Tibial artery (tissue), 4 donors: ENCODE data around the gene FOXO3.

Source experiments
- DNase-seq, 2 donors: peaks; one replicate each; pipeline ENCODE4 v3.0.0-alpha.2; 2019
- H3K27ac ChIP-seq, 2 donors: fragments of 200-600 bp; sonication (generic) in 1 of 2; 1 replicate in 1 of 2; 2 replicates in 1 of 2; pipeline ENCODE4 v1.5.1; 2018 to 2019; ENCODE audit warnings: mild to moderate bottlenecking in 1 of 2
- H3K27me3 ChIP-seq, 2 donors: fragments of 200-600 bp; sonication (generic) in 1 of 2; one replicate each; pipeline versions ENCODE4 v1.5.1 to v1.6.0; 2016 to 2019
- H3K36me3 ChIP-seq, 3 donors: fragments of 200-600 bp; sonication (generic) in 2 of 3; one replicate each; pipeline ENCODE4 v1.5.1; 2016 to 2019; ENCODE audit warnings: mild to moderate bottlenecking in 2 of 3
- H3K4me1 ChIP-seq, 4 donors: fragments of 200-600 bp; sonication (generic) in 2 of 4; 1 replicate in 3 of 4; 2 replicates in 1 of 4; pipeline ENCODE4 v1.5.1; 2016 to 2019
- H3K4me3 ChIP-seq, 2 donors: fragments of 200-600 bp; sonication (generic) in 1 of 2; 1 replicate in 1 of 2; 2 replicates in 1 of 2; pipeline ENCODE4 v1.5.1; 2018 to 2019; ENCODE audit warnings: mild to moderate bottlenecking in 2 of 2
- H3K9me3 ChIP-seq, 3 donors: fragments of 200-600 bp; sonication (generic) in 1 of 3; one replicate each; pipeline ENCODE4 v1.5.1; 2016 to 2019
- intact Hi-C: fragments of 100-400 bp; cut with DNase I; formaldehyde crosslinking; loops from one replicate; pipeline ENCODE4 v1.15.0; 2023; ENCODE audit warnings: low total_unique reads
- TF ChIP-seq, protein P1 (sequence below), 2 experiments: fragments of 200-600 bp in 1 of 2; fragments of 450-650 bp in 1 of 2; IDR thresholded peaks; one replicate each; pipeline ENCODE4 v1.5.1; 2017 to 2019; ENCODE audit warnings: antibody characterized with exemption in 2 of 2, mild to moderate bottlenecking in 1 of 2, moderate library complexity in 1 of 2

Gene FOXO3

DNA sequence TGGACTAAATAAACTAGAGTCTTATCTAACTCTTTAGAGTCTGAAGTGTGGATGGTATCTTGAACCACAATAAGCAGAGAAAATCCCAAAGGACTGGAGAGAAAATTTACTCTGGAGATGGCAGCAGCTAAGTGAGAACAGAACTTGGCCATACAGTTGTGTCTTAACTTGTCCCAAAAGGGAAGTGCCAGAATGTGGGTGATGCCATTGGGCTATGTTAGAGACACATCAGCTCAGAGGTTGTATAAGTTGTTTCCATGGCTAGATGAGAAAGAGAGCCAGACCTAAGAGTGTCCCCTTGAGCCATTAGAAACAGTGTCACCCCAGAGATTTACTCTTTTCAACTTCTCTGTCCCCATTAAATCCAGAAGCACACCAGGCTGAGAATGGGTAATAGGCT lies 36.2 kb downstream of the FOXO3 start:
- peak overlapping the region; percentile 62 to 69 for H3K27ac ChIP-seq
- H3K36me3 ChIP-seq = no peaks in the 10 kb centered on the region
- H3K4me1 ChIP-seq = peaks cover 0 to 93% (median 74%) of the 10 kb centered on the region in 4 donors
- no peak for DNase-seq
- H3K27me3 ChIP-seq = no peaks in the 10 kb centered on the region
- TF ChIP-seq, protein P1, sequence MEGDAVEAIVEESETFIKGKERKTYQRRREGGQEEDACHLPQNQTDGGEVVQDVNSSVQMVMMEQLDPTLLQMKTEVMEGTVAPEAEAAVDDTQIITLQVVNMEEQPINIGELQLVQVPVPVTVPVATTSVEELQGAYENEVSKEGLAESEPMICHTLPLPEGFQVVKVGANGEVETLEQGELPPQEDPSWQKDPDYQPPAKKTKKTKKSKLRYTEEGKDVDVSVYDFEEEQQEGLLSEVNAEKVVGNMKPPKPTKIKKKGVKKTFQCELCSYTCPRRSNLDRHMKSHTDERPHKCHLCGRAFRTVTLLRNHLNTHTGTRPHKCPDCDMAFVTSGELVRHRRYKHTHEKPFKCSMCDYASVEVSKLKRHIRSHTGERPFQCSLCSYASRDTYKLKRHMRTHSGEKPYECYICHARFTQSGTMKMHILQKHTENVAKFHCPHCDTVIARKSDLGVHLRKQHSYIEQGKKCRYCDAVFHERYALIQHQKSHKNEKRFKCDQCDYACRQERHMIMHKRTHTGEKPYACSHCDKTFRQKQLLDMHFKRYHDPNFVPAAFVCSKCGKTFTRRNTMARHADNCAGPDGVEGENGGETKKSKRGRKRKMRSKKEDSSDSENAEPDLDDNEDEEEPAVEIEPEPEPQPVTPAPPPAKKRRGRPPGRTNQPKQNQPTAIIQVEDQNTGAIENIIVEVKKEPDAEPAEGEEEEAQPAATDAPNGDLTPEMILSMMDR (IDR thresholded peaks at IDR 0.05) = no peak
- no peak overlapping the region for H3K4me3 ChIP-seq
- intact Hi-C loops = no loop called here
- H3K9me3 ChIP-seq = no peaks in the 10 kb centered on the region

DNA sequence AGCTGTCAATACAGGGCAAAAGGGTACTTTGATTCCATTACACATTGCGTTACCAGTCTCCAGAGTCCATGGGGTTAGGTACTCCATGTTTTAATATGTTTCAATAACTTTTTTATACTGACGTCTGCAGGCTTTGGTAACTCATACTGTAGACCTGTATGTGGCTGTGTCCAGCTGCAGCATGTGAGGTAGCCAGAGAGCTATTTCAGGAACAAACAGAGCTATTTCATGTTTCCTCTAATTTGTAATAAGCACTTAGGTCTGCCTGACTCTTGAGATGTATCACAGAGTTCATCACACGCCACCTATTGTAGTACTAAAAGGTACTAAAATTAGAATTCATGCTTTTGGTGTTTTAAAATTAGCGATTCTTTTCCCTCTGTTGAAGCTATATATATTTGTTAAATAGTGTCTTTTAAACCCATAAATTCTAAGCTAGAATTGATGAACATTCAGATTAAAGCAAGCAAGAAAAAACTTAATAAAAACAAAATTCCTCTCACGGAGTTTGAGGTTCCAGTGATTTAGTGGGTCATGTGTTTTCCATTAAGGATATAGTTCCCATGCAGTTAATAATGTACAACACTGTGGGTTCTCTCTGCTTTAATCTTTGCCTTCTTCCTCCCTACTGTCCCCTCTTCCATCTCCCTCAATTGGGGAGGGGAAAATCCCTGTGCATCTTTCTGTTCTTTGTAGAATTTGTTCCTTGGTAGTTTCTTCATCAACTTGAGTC lies 37.0 kb downstream of the FOXO3 start:
- Histone ChIP-seq H3K4me3 (no peak overlapping the region), H3K27ac (peak overlapping the region; percentile 62 to 69), H3K36me3 (no peaks in the 10 kb centered on the region), H3K27me3 (no peaks in the 10 kb centered on the region), H3K4me1 (peaks cover 0 to 87% (median 66%) of the 10 kb centered on the region in 4 donors), H3K9me3 (no peaks in the 10 kb centered on the region)
- intact Hi-C loops = no loop called here
- no peak for DNase-seq
- TF ChIP-seq, protein P1 (IDR thresholded peaks at IDR 0.05) = no peak

DNA sequence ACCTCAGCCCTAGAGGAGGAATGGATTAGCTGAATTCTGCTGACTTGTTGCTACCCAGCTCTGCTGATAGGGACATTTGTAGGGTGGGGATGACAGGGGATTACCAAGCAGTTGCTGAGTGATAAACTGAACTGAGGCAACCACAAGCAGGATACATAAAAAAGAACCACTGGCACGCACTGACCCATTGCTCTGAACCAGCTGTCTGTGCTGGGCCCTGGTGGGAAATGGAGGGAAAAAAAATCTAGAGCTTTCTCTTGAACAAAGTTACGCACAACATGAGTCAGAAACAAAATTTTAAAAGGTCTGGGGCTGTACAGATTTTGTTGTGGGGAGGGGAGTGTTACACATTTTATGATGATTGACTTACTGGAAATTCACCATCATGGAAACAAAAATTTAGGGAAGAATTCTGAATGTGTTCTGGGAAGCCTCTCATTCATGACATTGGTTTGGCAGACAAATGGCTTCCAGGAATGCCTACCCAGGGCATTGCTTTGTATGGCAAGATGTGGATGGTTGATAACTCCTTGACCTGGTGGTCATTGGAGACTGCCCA lies 37.7 kb downstream of the FOXO3 start:
- Histone ChIP-seq H3K36me3 (no peaks in the 10 kb centered on the region), H3K4me1 (peaks cover 0 to 89% (median 60%) of the 10 kb centered on the region in 4 donors), H3K4me3 (no peak overlapping the region), H3K27me3 (no peaks in the 10 kb centered on the region), H3K27ac (peak overlapping the region; percentile 62 to 69), H3K9me3 (no peaks in the 10 kb centered on the region)
- DNase-seq = no peak
- intact Hi-C loops = no loop called here
- TF ChIP-seq, protein P1 (IDR thresholded peaks at IDR 0.05) = no peak

DNA sequence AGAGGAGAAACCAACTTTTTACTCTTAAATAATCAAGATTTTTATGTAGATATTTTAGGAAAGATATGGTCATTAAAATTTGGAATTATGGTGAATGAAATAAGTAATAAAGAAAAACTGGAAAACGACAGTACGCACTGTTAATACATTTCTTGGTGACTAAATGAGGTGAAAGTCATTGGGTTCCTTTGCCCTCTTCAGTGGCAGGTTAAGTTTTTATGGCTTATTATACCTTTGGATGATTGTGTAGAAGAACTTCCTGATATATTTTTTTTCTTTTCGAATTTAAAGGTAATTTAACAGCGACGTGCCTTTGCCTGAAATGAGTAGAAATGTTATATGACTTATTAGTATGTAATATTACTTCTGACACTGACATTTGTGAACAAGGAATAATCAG lies 43.4 kb downstream of the FOXO3 start:
- H3K9me3 ChIP-seq = no peaks in the 10 kb centered on the region
- no peak for DNase-seq
- TF ChIP-seq, protein P1 (IDR thresholded peaks at IDR 0.05) = no peak
- no peak overlapping the region for H3K4me3 ChIP-seq
- peaks cover 0 to 89% (median 54%) of the 10 kb centered on the region in 4 donors for H3K4me1 ChIP-seq
- H3K27me3 ChIP-seq = no peaks in the 10 kb centered on the region
- intact Hi-C loops = loop anchor here (10.0 kb wide), 1 partner anchor 51 kb away; no protein-coding TSS in a partner anchor
- no peak overlapping the region for H3K27ac ChIP-seq
- no peaks in the 10 kb centered on the region for H3K36me3 ChIP-seq

DNA sequence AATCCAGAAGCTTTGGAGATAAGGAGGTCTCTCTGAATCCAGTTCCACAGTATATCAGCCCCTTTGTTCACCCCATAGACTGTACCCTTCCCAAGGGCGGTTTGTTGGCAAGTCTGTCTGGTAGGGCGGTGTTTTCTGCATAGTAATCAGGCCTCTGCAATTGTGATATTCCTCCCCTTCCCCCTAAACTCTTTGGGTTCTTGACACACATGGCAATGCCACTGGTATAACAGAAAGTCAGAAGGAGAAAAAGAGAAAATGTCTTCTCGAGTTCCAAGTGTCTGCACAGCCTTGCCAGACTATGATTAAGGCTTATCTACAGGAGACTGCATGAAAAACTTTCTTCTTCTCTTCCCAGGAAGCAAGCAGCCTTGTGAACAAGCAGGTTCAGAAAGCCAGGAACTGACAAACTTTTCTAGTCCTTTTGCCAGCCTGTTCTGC lies 45.6 kb downstream of the FOXO3 start:
- Histone ChIP-seq H3K4me3 (no peak overlapping the region), H3K27me3 (no peaks in the 10 kb centered on the region), H3K9me3 (no peaks in the 10 kb centered on the region), H3K27ac (peak overlapping the region; percentile 50 to 71), H3K36me3 (no peaks in the 10 kb centered on the region), H3K4me1 (peaks cover 0 to 91% (median 63%) of the 10 kb centered on the region in 4 donors)
- TF ChIP-seq, protein P1 (IDR thresholded peaks at IDR 0.05) = no peak
- no peak for DNase-seq
- intact Hi-C loops = loop anchor here (10.0 kb wide), 1 partner anchor 49 kb away; no protein-coding TSS in a partner anchor
